ENCODE data around the gene SPTLC3.

The SPTLC3 gene

DNA sequence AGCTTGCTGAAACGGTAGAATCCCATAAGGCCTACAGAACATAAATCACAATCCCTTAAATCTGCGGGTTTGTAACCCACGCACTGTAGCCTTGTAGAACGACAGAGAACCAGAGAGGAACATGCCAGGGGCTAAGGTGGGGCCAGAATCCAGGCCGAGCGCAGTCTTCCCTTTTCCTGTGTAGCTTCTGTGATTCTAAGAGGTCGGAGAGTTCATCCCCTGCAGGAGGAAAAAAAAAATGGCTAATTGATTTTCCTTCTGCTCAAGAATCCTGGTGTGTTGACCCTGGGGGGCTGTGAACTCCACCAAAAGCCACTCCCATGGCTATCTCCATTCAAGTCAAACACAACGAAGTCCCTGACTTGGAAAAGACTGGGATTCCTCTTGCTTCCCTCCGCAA lies 96.3 kb downstream of the SPTLC3 start:
- H3K36me3 ChIP-seq (ENCODE audit: control insufficient read depth, insufficient read depth, low read length): no peaks in the 10 kb centered on the region
- no peaks in the 10 kb centered on the region for H3K9me3 ChIP-seq (ENCODE audit: control insufficient read depth, low read length)
- H3K27me3 ChIP-seq (replicated peaks; ENCODE audit: control insufficient read depth, insufficient read depth, low read length, poor library complexity, severe bottlenecking): no peaks in the 10 kb centered on the region
- no peak overlapping the region for H3K4me3 ChIP-seq (ENCODE audit: insufficient read depth, low read depth, low read length, poor library complexity, severe bottlenecking)
- DNase-seq: no peak
- H3K4me1 ChIP-seq (ENCODE audit: control insufficient read depth, insufficient read depth, low read length, poor library complexity, severe bottlenecking): no peaks in the 10 kb centered on the region
- H3K27ac ChIP-seq (ENCODE audit: insufficient read depth, low read length, poor library complexity, severe bottlenecking): no peak overlapping the region

DNA sequence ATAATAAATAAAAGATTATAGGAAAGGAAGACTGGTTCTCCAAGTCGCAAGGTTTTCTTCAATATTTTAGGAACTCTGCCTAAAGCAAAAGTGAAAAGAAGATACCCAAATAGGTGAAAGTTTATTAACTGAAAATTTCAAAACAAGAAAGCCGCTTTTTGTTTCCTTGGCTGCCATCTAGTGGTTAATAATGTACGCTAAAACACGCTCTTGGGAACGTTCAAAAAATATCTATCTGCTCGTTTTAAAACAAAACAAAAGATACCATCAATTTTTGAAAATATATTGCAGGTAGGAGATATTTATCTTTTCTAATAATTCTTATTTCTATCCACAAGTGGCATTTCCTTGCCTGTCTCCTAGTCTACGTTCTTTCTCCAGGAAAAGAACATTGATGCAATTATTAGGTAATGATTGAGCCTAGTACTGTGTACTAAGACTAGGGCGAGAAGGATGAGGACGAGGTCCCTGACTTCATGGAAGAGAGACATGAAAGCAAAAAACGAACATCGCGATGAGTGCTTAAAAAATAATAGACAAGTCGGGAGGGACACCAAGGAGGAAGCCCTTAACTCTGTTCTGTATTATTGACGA lies 97.2 kb downstream of the SPTLC3 start:
- Histone ChIP-seq H3K4me3 (ENCODE audit: insufficient read depth, low read depth, low read length, poor library complexity, severe bottlenecking) (no peak overlapping the region), H3K9me3 (ENCODE audit: control insufficient read depth, low read length) (no peaks in the 10 kb centered on the region), H3K4me1 (ENCODE audit: control insufficient read depth, insufficient read depth, low read length, poor library complexity, severe bottlenecking) (no peaks in the 10 kb centered on the region), H3K36me3 (ENCODE audit: control insufficient read depth, insufficient read depth, low read length) (no peaks in the 10 kb centered on the region), H3K27ac (ENCODE audit: insufficient read depth, low read length, poor library complexity, severe bottlenecking) (no peak overlapping the region), H3K27me3 (replicated peaks; ENCODE audit: control insufficient read depth, insufficient read depth, low read length, poor library complexity, severe bottlenecking) (no peaks in the 10 kb centered on the region)
- no peak for DNase-seq

DNA sequence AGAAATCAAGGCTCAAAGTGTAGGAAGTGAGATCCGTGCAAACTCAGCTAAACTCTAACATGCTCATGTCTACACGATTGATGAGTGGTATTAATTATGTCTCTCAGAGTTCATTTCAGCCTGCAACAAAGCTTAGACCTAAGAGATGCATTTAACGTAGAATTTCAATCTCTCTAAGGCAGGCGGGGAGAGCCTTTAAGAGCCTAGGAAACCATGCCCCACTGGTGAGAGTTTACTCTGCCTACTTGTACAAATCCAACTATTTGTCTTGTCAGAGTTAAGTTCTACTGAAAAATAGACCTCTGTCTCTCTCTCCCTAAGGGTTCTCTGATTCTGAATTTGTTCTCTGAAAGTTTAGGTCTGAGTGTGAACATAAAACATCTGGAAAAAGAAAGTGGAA lies 100.9 kb downstream of the SPTLC3 start:
- H3K36me3 ChIP-seq (ENCODE audit: control insufficient read depth, insufficient read depth, low read length): no peaks in the 10 kb centered on the region
- no peaks in the 10 kb centered on the region for H3K27me3 ChIP-seq (replicated peaks; ENCODE audit: control insufficient read depth, insufficient read depth, low read length, poor library complexity, severe bottlenecking)
- H3K4me1 ChIP-seq (ENCODE audit: control insufficient read depth, insufficient read depth, low read length, poor library complexity, severe bottlenecking): no peaks in the 10 kb centered on the region
- H3K4me3 ChIP-seq (ENCODE audit: insufficient read depth, low read depth, low read length, poor library complexity, severe bottlenecking): no peak overlapping the region
- no peaks in the 10 kb centered on the region for H3K9me3 ChIP-seq (ENCODE audit: control insufficient read depth, low read length)
- DNase-seq: no peak
- H3K27ac ChIP-seq (ENCODE audit: insufficient read depth, low read length, poor library complexity, severe bottlenecking): no peak overlapping the region

DNA sequence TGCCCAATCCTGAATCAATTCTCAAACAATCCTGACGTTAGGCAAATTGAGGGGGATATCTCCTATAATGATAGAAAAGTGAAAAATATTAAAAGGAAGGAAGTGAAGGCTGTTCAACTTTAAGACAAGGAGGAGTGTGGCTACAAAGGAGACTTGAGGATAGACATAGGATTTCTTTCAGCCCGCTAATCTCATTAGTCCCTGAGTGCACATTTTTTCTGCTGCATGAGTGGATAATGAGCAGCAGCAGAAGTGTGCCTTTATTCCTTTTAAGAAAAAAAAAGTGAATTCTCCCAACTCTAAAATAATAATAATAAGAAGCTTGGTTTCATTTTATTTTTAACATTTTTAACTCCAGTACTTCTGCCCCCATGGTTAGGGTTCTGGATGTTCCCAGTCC lies 102.0 kb downstream of the SPTLC3 start:
- Histone ChIP-seq H3K36me3 (ENCODE audit: control insufficient read depth, insufficient read depth, low read length) (no peaks in the 10 kb centered on the region), H3K4me3 (ENCODE audit: insufficient read depth, low read depth, low read length, poor library complexity, severe bottlenecking) (no peak overlapping the region), H3K9me3 (ENCODE audit: control insufficient read depth, low read length) (no peaks in the 10 kb centered on the region), H3K27ac (ENCODE audit: insufficient read depth, low read length, poor library complexity, severe bottlenecking) (no peak overlapping the region), H3K27me3 (replicated peaks; ENCODE audit: control insufficient read depth, insufficient read depth, low read length, poor library complexity, severe bottlenecking) (no peaks in the 10 kb centered on the region), H3K4me1 (ENCODE audit: control insufficient read depth, insufficient read depth, low read length, poor library complexity, severe bottlenecking) (no peaks in the 10 kb centered on the region)
- DNase-seq: no peak

DNA sequence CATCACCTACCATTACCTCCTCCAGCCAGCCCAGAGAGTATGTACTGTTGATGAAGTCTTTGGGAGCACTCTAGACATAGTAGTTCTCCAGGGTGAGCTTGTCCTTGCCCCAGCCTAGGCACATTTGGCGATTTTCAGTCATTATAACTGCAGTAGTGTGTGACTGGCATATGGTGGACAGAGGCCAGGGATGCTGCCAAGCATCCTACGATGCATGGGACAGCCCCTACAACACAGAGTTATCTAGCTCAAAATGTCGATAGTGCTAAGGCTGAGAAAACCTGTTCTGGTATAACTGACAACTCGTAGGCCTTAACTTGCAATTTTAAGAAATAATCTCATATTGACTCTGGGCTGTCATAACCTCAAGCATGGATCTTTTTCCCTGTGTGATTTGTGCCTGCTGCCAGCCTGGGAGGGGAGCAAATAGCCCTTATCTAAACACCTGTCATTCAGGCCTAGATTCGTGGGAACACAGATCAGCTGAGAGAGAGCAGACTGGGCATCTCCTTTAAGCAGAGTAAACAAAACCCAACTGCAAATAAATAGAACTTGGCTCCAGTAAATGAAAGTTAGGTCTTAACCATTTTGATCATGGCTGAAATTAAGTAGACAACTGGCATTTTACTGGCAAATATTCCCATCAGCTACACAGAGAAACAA lies 102.6 kb downstream of the SPTLC3 start:
- H3K27me3 ChIP-seq (replicated peaks; ENCODE audit: control insufficient read depth, insufficient read depth, low read length, poor library complexity, severe bottlenecking): no peaks in the 10 kb centered on the region
- H3K4me3 ChIP-seq (ENCODE audit: insufficient read depth, low read depth, low read length, poor library complexity, severe bottlenecking): no peak overlapping the region
- no peaks in the 10 kb centered on the region for H3K36me3 ChIP-seq (ENCODE audit: control insufficient read depth, insufficient read depth, low read length)
- H3K9me3 ChIP-seq (ENCODE audit: control insufficient read depth, low read length): no peaks in the 10 kb centered on the region
- H3K4me1 ChIP-seq (ENCODE audit: control insufficient read depth, insufficient read depth, low read length, poor library complexity, severe bottlenecking): no peaks in the 10 kb centered on the region
- no peak for DNase-seq
- no peak overlapping the region for H3K27ac ChIP-seq (ENCODE audit: insufficient read depth, low read length, poor library complexity, severe bottlenecking)

DNA sequence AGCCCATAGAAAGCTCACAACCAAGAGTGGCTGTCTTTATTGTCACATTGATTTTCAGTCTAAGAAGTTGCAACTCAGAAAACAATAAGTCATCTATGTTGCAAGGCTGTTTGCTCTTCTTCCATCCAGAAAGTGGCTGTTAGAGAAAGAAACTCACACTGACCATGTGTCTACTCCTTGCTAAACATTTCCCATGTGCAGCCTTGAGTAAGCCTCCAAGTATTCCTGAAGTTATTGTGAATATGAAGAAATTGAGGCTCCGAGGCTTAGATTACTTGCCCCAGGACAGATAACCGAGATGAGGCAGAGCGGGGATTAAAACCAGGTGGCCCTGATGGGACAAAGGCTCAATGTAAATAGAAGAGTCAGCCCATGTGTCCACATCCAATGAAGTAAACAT lies 105.0 kb downstream of the SPTLC3 start:
- DNase-seq: no peak
- no peaks in the 10 kb centered on the region for H3K9me3 ChIP-seq (ENCODE audit: control insufficient read depth, low read length)
- no peak overlapping the region for H3K4me3 ChIP-seq (ENCODE audit: insufficient read depth, low read depth, low read length, poor library complexity, severe bottlenecking)
- H3K27ac ChIP-seq (ENCODE audit: insufficient read depth, low read length, poor library complexity, severe bottlenecking): no peak overlapping the region
- H3K4me1 ChIP-seq (ENCODE audit: control insufficient read depth, insufficient read depth, low read length, poor library complexity, severe bottlenecking): no peaks in the 10 kb centered on the region
- no peaks in the 10 kb centered on the region for H3K36me3 ChIP-seq (ENCODE audit: control insufficient read depth, insufficient read depth, low read length)
- H3K27me3 ChIP-seq (replicated peaks; ENCODE audit: control insufficient read depth, insufficient read depth, low read length, poor library complexity, severe bottlenecking): no peaks in the 10 kb centered on the region

DNA sequence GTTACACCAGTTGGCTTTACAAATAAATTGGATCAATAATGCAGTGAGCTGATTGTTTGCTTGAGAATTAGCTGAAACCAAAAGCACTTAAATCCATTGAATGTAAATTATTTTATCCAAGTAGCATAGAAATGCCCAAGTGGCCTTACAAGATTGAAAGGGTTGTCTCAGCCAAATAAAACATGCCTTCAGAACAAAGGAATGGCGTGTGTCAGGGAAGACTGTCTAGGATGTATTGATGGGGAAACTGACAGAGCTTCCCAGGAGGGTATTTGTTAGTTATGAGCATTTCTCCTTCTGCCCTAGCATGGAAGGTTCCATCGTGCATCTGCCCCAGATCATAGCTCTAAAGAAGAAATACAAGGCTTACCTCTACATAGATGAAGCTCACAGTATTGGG lies 108.4 kb downstream of the SPTLC3 start:
- no peak for DNase-seq
- Histone ChIP-seq H3K9me3 (ENCODE audit: control insufficient read depth, low read length) (no peaks in the 10 kb centered on the region), H3K4me3 (ENCODE audit: insufficient read depth, low read depth, low read length, poor library complexity, severe bottlenecking) (no peak overlapping the region), H3K27me3 (replicated peaks; ENCODE audit: control insufficient read depth, insufficient read depth, low read length, poor library complexity, severe bottlenecking) (no peaks in the 10 kb centered on the region), H3K36me3 (ENCODE audit: control insufficient read depth, insufficient read depth, low read length) (no peaks in the 10 kb centered on the region), H3K4me1 (ENCODE audit: control insufficient read depth, insufficient read depth, low read length, poor library complexity, severe bottlenecking) (no peaks in the 10 kb centered on the region), H3K27ac (ENCODE audit: insufficient read depth, low read length, poor library complexity, severe bottlenecking) (no peak overlapping the region)

DNA sequence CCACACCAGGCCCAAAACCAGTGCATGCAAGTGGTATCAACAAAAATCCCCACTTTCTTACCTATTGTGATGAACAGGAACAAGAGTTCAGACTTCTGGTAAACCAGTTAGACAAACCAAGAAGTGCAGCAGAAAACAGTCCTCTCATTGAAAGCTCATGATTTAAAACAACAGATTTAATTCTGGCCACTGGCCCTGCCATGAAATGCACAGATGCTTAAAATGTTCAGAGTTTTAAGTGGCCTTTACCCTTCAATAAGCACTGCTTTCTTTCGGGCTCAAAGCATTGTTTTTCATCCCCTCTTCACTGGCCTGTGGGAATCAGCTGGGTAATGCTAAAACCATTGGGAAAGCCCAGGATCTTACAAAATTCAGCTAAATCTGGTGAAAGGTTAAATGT lies 109.9 kb downstream of the SPTLC3 start:
- DNase-seq: no peak
- Histone ChIP-seq H3K9me3 (ENCODE audit: control insufficient read depth, low read length) (no peaks in the 10 kb centered on the region), H3K27ac (ENCODE audit: insufficient read depth, low read length, poor library complexity, severe bottlenecking) (no peak overlapping the region), H3K27me3 (replicated peaks; ENCODE audit: control insufficient read depth, insufficient read depth, low read length, poor library complexity, severe bottlenecking) (no peaks in the 10 kb centered on the region), H3K4me1 (ENCODE audit: control insufficient read depth, insufficient read depth, low read length, poor library complexity, severe bottlenecking) (no peaks in the 10 kb centered on the region), H3K4me3 (ENCODE audit: insufficient read depth, low read depth, low read length, poor library complexity, severe bottlenecking) (no peak overlapping the region), H3K36me3 (ENCODE audit: control insufficient read depth, insufficient read depth, low read length) (no peaks in the 10 kb centered on the region)

DNA sequence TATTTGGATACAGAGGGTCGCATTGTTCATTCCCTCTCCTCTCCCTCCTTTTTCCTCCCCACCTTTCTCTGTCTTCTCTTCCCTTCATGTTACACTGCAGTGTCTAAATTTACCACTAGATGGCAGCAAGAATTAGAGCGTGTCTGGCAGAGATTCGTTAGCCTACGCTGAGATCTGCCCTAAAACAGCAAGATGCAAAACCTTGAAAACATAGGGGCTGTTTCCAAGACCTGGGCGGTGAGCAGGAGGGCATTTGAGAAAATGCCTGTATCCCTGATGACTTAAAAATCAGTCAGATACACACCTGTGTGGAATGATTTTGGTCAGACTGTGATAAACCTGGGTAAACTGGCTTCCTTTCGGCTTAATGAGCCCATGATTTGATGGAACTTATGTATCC lies 110.8 kb downstream of the SPTLC3 start:
- no peaks in the 10 kb centered on the region for H3K9me3 ChIP-seq (ENCODE audit: control insufficient read depth, low read length)
- H3K27ac ChIP-seq (ENCODE audit: insufficient read depth, low read length, poor library complexity, severe bottlenecking): no peak overlapping the region
- no peaks in the 10 kb centered on the region for H3K4me1 ChIP-seq (ENCODE audit: control insufficient read depth, insufficient read depth, low read length, poor library complexity, severe bottlenecking)
- no peaks in the 10 kb centered on the region for H3K36me3 ChIP-seq (ENCODE audit: control insufficient read depth, insufficient read depth, low read length)
- DNase-seq: peak in 1 of 3 donors; percentile 17
- no peak overlapping the region for H3K4me3 ChIP-seq (ENCODE audit: insufficient read depth, low read depth, low read length, poor library complexity, severe bottlenecking)
- no peaks in the 10 kb centered on the region for H3K27me3 ChIP-seq (replicated peaks; ENCODE audit: control insufficient read depth, insufficient read depth, low read length, poor library complexity, severe bottlenecking)

DNA sequence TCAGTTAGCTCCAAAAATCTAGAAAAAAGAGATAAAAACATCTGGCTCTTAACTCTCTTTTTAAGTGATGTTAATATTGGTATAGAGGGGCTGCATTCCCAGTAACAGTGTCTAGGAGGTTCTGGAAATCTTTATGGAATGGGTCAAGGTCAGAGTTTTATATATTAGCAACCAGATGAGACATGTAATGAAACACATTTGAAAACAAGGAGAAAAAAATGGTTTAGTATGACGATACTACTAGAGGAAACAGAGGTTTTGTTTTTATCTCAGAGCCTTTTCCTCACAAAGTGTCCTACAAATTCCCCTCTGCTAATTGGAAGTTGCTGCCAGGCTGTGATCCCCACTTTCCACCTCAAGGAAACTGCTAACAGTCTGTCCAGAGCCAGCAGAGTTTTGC lies 111.7 kb downstream of the SPTLC3 start:
- no peak for DNase-seq
- no peaks in the 10 kb centered on the region for H3K27me3 ChIP-seq (replicated peaks; ENCODE audit: control insufficient read depth, insufficient read depth, low read length, poor library complexity, severe bottlenecking)
- H3K9me3 ChIP-seq (ENCODE audit: control insufficient read depth, low read length): no peaks in the 10 kb centered on the region
- H3K4me1 ChIP-seq (ENCODE audit: control insufficient read depth, insufficient read depth, low read length, poor library complexity, severe bottlenecking): no peaks in the 10 kb centered on the region
- no peaks in the 10 kb centered on the region for H3K36me3 ChIP-seq (ENCODE audit: control insufficient read depth, insufficient read depth, low read length)
- no peak overlapping the region for H3K27ac ChIP-seq (ENCODE audit: insufficient read depth, low read length, poor library complexity, severe bottlenecking)
- no peak overlapping the region for H3K4me3 ChIP-seq (ENCODE audit: insufficient read depth, low read depth, low read length, poor library complexity, severe bottlenecking)

Measured in effector memory CD4-positive, alpha-beta T cell (primary cell).